Neural crest cell (in vitro differentiated cells): ENCODE results near the gene LLPH. TPM values are rescaled to one million over a fixed set of nuclear protein-coding genes. Genes with fewer than 3 reads are reported as not detected.
A peak's percentile ranks its signal among the peaks of the same experiment; 100 is the strongest.

Experiments used
- DNase-seq: peaks from one replicate; pipeline ENCODE4 v3.0.0; 2021; ENCODE audit warnings: low read depth, mixed read lengths, low spot score
- H3K27ac Mint-ChIP-seq: one replicate; pipeline ENCODE4 v1.8.0; 2021; ENCODE audit warnings: mild to moderate bottlenecking, mixed read lengths; ENCODE audit not compliant: unreplicated experiment
- H3K27me3 Mint-ChIP-seq: 2 replicates; pipeline ENCODE4 v1.8.0; 2021; ENCODE audit warnings: low read depth, mild to moderate bottlenecking, mixed read lengths
- H3K36me3 Mint-ChIP-seq: 2 replicates; pipeline ENCODE4 v1.8.0; 2021; ENCODE audit warnings: low read depth, mild to moderate bottlenecking, mixed read lengths
- H3K4me1 Mint-ChIP-seq: 2 replicates; pipeline ENCODE4 v1.8.0; 2021; ENCODE audit warnings: mixed read lengths
- H3K4me3 Mint-ChIP-seq: one replicate; pipeline ENCODE4 v1.8.0; 2021; ENCODE audit warnings: mild to moderate bottlenecking, mixed read lengths
- H3K9me3 Mint-ChIP-seq: 2 replicates; pipeline ENCODE4 v1.8.0; 2021; ENCODE audit warnings: mixed read lengths
- CTCF ChIP-seq: fragments of 200-600 bp; sonication (generic); conservative IDR thresholded peaks from 2 replicates; pipeline ENCODE4 v1.5.0; 2021; ENCODE audit warnings: antibody characterized with exemption, mild to moderate bottlenecking
- total RNA-seq: library from RNA; stranded (reverse); gene quantifications from 2 replicates; pipeline ENCODE4 v1.2.1, GENCODE V29; 2021

LLPH gene
- total RNA-seq, 1 donor from 2014 or later: 26.2 TPM

- TF ChIP-seq CTCF: no peak
- H3K27me3 Mint-ChIP-seq: no peaks in the 10 kb centered on the region
- no peak for DNase-seq
- no peaks in the 10 kb centered on the region for H3K9me3 Mint-ChIP-seq
- peak overlapping the region; percentile 45 for H3K4me3 Mint-ChIP-seq
- peaks cover 33% of the 10 kb centered on the region for H3K4me1 Mint-ChIP-seq
- no peak overlapping the region for H3K27ac Mint-ChIP-seq
- H3K36me3 Mint-ChIP-seq: peaks cover 34% of the 10 kb centered on the region
These were observed 2.9 kb downstream of the LLPH start for GRCh38 chr12:66127650-66128049.

DNA sequence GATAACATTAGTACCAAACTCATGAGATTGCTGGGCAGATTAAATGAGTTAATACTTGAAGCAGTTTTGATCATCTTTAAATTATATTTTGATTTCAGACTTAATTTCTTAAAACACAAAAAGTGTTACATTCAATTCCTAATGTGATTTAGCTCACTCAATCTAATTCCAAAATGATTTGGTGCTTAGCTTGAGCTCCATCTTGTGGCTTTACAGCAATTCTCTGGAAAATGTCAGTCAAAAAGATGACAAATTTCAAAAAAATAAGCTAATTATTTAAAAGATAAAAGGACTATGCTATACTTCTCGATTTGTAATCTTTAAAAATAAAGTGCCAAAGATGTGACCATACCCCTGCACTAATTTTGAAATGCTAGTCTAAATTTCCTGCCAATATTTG is 10.1 kb downstream of the LLPH start:
- Mint-ChIP-seq H3K9me3 (no peaks in the 10 kb centered on the region), H3K4me1 (no peaks in the 10 kb centered on the region), H3K27me3 (no peaks in the 10 kb centered on the region), H3K36me3 (peaks cover 11% of the 10 kb centered on the region), H3K4me3 (no peak overlapping the region), H3K27ac (no peak overlapping the region)
- TF ChIP-seq CTCF: peak; percentile 14
- no peak for DNase-seq

DNA sequence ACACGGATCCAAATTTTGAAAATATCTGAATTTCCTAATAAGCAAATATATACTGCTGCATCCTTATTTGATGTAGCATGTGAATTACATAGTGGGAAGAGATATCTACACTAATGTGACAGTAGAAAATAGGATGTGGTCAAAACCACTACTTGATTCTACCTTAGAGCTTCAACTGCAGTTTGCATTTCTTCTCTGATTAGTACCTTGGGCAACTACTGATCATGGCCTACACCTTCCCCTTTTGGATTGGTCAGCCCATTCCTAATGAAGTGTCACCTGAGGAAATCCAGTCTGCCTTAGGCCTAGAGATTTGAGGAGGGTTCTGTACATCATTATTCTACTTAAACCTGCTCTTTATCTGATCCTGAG is 10.7 kb downstream of the LLPH start:
- H3K4me3 Mint-ChIP-seq: no peak overlapping the region
- no peak for DNase-seq
- H3K27me3 Mint-ChIP-seq: no peaks in the 10 kb centered on the region
- no peaks in the 10 kb centered on the region for H3K4me1 Mint-ChIP-seq
- H3K9me3 Mint-ChIP-seq: no peaks in the 10 kb centered on the region
- peaks cover 6% of the 10 kb centered on the region for H3K36me3 Mint-ChIP-seq
- H3K27ac Mint-ChIP-seq: no peak overlapping the region
- TF ChIP-seq CTCF: no peak

DNA sequence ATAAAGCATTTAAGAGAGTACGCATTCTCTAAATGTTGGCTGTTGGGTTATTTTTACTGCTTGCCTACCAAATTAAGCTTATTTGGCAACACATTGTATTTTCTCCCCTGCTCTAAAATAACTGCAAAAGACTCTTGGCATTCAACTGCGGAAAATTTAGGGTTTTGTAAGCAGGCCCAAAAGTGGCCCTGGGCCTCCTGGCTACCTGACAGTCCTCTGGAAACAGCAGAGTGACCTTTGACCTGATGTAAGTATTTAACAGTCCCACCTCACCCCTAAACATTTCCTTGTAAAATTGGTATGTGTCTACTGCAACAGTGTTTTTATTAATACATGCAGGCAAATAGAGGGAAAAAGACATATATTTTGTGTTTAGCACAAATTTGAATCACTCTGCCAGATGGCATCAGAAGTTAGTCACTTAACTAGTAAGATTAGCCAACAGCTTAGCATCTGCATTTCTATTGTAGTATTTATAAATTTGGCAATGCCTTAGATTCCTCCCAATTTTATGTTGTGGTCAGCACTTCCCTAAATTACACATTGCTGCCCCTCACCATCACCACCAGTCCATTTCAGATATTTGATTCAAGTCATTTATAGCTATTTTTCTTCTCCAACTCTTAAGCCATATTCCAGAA is 11.2 kb downstream of the LLPH start:
- no peak for DNase-seq
- no peaks in the 10 kb centered on the region for H3K9me3 Mint-ChIP-seq
- peaks cover 6% of the 10 kb centered on the region for H3K36me3 Mint-ChIP-seq
- H3K27ac Mint-ChIP-seq: no peak overlapping the region
- H3K4me1 Mint-ChIP-seq: no peaks in the 10 kb centered on the region
- TF ChIP-seq CTCF: no peak
- no peak overlapping the region for H3K4me3 Mint-ChIP-seq
- no peaks in the 10 kb centered on the region for H3K27me3 Mint-ChIP-seq

DNA sequence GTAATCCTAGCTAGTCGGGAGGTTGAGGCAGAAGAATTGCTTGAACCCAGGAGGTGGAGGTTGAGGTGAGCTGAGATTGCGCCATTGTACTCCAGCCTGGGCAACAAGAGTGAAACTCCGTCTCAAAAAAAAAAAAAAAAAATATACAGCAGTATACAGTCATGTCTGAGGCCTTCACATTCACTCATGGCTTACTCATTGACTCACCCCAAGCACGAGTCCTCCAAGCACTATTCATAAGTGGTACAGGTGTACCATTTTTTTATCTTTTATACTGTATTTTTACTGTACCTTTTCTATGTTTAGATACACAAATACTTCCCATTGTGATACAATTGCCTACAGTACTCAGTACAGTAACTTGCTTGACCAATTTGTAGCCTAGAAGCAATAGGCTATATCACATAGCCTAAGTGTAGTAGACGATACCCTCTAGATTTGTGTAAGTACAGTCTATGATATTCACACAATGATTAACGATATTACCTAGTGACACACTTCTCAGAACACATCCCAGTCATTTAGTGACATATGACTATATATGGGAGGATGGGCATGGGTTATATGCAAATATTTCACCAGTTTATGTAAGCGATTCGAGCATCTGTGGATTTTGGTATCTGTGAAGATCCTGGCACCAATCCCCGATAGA is 12.2 kb downstream of the LLPH start:
- no peaks in the 10 kb centered on the region for H3K27me3 Mint-ChIP-seq
- H3K4me3 Mint-ChIP-seq: no peak overlapping the region
- no peaks in the 10 kb centered on the region for H3K4me1 Mint-ChIP-seq
- no peak overlapping the region for H3K27ac Mint-ChIP-seq
- H3K36me3 Mint-ChIP-seq: no peaks in the 10 kb centered on the region
- DNase-seq: no peak
- TF ChIP-seq CTCF: no peak
- H3K9me3 Mint-ChIP-seq: no peaks in the 10 kb centered on the region
